ENCODE results near the gene ANTKMT. TPM values are rescaled to one million over a fixed set of nuclear protein-coding genes. Genes with fewer than 3 reads are reported as not detected.

The ANTKMT gene
- total RNA-seq, 1 donor from 2014 or later: 44.9 TPM

DNA sequence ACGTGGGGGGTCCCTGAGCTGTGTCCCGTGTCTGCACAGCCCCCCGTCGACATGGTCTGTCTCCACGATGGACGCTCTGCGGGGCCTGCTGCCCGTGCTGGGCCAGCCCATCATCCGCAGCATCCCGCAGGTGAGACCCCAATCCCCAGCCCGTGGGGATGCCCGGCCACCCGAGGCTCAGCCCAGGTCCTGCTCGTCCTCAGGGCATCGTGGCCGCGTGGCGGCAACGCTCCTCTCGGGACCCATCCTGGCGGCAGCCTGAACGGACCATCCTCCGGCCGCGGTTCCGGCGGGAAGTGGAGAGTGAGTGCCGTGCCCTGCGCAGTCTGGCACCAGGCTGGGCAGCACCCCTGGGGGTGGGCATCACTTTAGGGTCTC lies 44.5 kb downstream of the ANTKMT start:
- Mint-ChIP-seq H3K4me3 (ENCODE audit: low read depth) (no peak overlapping the region), H3K36me3 (ENCODE audit: insufficient read depth) (no peaks in the 10 kb centered on the region), H3K27ac (no peak overlapping the region), H3K4me1 (ENCODE audit: low read depth) (no peaks in the 10 kb centered on the region), H3K9me3 (ENCODE audit: low read depth) (no peaks in the 10 kb centered on the region), H3K27me3 (peaks cover 3% of the 10 kb centered on the region)
- TF ChIP-seq, protein P1, sequence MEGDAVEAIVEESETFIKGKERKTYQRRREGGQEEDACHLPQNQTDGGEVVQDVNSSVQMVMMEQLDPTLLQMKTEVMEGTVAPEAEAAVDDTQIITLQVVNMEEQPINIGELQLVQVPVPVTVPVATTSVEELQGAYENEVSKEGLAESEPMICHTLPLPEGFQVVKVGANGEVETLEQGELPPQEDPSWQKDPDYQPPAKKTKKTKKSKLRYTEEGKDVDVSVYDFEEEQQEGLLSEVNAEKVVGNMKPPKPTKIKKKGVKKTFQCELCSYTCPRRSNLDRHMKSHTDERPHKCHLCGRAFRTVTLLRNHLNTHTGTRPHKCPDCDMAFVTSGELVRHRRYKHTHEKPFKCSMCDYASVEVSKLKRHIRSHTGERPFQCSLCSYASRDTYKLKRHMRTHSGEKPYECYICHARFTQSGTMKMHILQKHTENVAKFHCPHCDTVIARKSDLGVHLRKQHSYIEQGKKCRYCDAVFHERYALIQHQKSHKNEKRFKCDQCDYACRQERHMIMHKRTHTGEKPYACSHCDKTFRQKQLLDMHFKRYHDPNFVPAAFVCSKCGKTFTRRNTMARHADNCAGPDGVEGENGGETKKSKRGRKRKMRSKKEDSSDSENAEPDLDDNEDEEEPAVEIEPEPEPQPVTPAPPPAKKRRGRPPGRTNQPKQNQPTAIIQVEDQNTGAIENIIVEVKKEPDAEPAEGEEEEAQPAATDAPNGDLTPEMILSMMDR (IDR thresholded peaks at IDR 0.05; ENCODE audit: unreplicated experiment): no peak
- DNase-seq (ENCODE audit: low spot score, unreplicated experiment): no peak

DNA sequence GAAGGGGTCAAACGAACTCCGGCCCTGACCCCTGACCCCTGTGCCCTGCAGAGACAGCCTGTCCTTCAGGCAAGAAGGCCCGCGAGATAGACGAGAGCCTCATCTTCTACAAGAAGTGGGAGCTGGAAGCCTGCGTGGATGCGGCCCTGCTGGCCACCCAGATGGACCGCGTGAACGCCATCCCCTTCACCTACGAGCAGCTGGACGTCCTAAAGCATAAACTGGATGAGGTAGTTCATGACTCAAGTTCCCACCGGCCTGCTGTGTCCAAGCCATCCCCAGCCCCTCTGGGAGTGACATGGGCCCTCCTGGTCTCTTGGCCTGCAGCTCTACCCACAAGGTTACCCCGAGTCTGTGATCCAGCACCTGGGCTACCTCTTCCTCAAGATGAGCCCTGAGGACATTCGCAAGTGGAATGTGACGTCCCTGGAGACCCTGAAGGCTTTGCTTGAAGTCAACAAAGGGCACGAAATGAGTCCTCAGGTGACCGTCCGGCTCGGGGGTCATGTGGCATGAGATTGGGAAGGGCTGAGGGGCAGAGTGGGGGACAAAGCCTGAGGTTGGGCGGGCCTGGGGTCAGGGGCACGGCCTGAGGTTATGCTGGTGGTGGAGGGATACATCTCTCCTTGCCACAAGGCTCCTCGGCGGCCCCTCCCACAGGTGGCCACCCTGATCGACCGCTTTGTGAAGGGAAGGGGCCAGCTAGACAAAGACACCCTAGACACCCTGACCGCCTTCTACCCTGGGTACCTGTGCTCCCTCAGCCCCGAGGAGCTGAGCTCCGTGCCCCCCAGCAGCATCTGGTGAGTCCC lies 45.3 kb downstream of the ANTKMT start:
- Mint-ChIP-seq H3K27me3 (no peaks in the 10 kb centered on the region), H3K4me1 (ENCODE audit: low read depth) (no peaks in the 10 kb centered on the region), H3K9me3 (ENCODE audit: low read depth) (no peaks in the 10 kb centered on the region), H3K36me3 (ENCODE audit: insufficient read depth) (no peaks in the 10 kb centered on the region), H3K27ac (no peak overlapping the region), H3K4me3 (ENCODE audit: low read depth) (no peak overlapping the region)
- DNase-seq (ENCODE audit: low spot score, unreplicated experiment): no peak
- TF ChIP-seq, protein P1 (IDR thresholded peaks at IDR 0.05; ENCODE audit: unreplicated experiment): no peak

DNA sequence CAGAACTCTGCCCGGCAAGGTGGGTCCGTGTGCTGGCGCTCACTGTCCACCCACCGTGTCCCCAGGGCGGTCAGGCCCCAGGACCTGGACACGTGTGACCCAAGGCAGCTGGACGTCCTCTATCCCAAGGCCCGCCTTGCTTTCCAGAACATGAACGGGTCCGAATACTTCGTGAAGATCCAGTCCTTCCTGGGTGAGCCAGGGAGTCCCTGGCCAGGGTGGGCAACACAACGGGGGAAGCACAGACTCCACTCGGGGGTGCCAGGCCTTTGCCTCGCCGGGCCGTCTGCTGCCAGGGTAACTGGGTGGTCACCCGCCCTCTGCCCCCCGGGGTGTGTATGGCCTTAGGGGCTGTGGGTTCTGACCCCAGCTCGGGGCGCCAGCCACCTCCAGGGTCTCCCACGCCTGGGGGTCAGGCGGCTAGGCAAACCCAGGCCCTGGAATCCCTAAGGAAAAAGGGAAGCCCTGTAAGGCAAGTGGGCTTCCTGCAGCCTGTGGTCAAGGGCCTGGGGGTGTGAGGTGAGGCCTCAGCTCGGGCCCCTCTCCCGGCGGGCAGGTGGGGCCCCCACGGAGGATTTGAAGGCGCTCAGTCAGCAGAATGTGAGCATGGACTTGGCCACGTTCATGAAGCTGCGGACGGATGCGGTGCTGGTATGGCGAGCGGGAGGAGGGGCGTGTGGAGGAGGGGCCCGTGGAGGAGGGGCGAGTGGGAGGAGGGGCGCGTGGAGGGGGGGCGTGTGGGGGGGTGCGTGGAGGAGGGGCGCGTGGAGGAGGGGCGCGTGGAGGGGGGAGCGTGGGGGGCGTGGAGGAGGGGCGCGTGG lies 46.1 kb downstream of the ANTKMT start:
- Mint-ChIP-seq H3K9me3 (ENCODE audit: low read depth) (no peaks in the 10 kb centered on the region), H3K27ac (no peak overlapping the region), H3K36me3 (ENCODE audit: insufficient read depth) (no peaks in the 10 kb centered on the region), H3K27me3 (no peaks in the 10 kb centered on the region), H3K4me1 (ENCODE audit: low read depth) (no peaks in the 10 kb centered on the region), H3K4me3 (ENCODE audit: low read depth) (no peak overlapping the region)
- TF ChIP-seq, protein P1 (IDR thresholded peaks at IDR 0.05; ENCODE audit: unreplicated experiment): no peak
- DNase-seq (ENCODE audit: low spot score, unreplicated experiment): no peak

DNA sequence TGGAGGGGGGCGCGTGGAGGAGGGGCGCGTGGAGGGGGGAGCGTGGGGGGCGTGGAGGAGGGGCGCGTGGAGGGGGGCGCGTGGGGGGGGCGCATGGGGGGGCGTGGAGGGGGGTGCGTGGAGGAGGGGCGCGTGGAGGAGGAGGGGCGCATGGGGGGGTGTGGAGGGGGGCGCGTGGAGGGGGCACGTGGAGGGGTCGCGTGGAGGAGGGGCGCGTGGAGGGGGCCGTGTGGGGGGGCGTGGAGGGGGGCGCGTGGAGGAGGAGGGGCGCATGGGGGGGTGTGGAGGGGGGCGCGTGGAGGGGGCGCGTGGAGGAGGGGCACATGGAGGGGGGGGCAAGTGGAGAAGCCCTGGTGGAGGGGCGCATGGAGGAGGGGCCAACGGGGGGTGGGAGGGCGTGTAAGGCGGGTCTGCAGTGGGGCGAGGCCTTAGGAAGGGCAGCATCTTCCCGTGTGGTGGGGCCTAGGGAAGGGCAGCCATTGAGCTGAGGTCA lies 46.8 kb downstream of the ANTKMT start:
- Mint-ChIP-seq H3K27me3 (no peaks in the 10 kb centered on the region), H3K4me1 (ENCODE audit: low read depth) (no peaks in the 10 kb centered on the region), H3K27ac (no peak overlapping the region), H3K9me3 (ENCODE audit: low read depth) (no peaks in the 10 kb centered on the region), H3K4me3 (ENCODE audit: low read depth) (no peak overlapping the region), H3K36me3 (ENCODE audit: insufficient read depth) (no peaks in the 10 kb centered on the region)
- no peak for DNase-seq (ENCODE audit: low spot score, unreplicated experiment)
- TF ChIP-seq, protein P1 (IDR thresholded peaks at IDR 0.05; ENCODE audit: unreplicated experiment): no peak

DNA sequence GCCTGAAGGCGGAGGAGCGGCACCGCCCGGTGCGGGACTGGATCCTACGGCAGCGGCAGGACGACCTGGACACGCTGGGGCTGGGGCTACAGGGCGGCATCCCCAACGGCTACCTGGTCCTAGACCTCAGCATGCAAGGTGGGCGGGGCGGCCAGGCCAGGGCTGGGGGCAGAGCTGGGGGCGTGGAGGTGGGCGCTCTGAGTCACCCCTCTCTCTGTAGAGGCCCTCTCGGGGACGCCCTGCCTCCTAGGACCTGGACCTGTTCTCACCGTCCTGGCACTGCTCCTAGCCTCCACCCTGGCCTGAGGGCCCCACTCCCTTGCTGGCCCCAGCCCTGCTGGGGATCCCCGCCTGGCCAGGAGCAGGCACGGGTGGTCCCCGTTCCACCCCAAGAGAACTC lies 47.5 kb downstream of the ANTKMT start:
- Mint-ChIP-seq H3K27me3 (no peaks in the 10 kb centered on the region), H3K9me3 (ENCODE audit: low read depth) (no peaks in the 10 kb centered on the region), H3K36me3 (ENCODE audit: insufficient read depth) (no peaks in the 10 kb centered on the region), H3K27ac (no peak overlapping the region), H3K4me1 (ENCODE audit: low read depth) (no peaks in the 10 kb centered on the region), H3K4me3 (ENCODE audit: low read depth) (no peak overlapping the region)
- no peak for DNase-seq (ENCODE audit: low spot score, unreplicated experiment)
- TF ChIP-seq, protein P1 (IDR thresholded peaks at IDR 0.05; ENCODE audit: unreplicated experiment): no peak

All from progenitor cell of endocrine pancreas (in vitro differentiated cells).